GM13976 (cell line): ENCODE measurements around the gene CPM.

Source experiments
- DNase-seq: peaks from one replicate; pipeline ENCODE4 v3.0.0; 2012; ENCODE audit warnings: low spot score
- CTCF ChIP-seq: IDR thresholded peaks from 2 replicates; pipeline ENCODE4 v1.5.1; 2012; ENCODE audit warnings: borderline replicate concordance, mild to moderate bottlenecking; ENCODE audit not compliant: insufficient read depth; ENCODE audit errors: extremely low read depth, missing control alignments, control extremely low read depth
- in situ Hi-C: fragments of 300-500 bp; cut with MboI; formaldehyde crosslinking; loops from one replicate; pipeline ENCODE4 v1.12.0; 2022; ENCODE audit warnings: low sequenced_read_pairs, mixed read lengths, inconsistent platforms; ENCODE audit not compliant: unreplicated experiment

The CPM gene

DNA sequence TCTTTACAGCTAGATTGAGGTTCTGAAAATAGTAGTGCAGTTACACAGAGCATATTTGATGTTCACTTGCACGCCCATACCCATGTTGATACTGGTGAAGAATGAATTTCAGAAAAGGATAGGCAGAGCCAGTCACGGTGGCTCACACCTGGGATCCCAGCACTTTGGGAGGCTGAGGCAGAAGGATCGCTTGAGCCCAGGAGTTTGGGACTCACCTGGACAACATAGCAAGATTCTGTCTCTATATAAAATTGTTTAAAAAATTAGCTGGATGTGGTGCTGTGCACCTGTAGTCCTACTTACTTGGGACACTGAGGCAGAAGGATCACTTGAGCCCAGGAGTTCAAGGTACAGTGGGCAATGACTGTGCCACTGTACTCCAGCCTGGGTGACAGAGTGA, 68.4 kb downstream of the CPM start:
- TF ChIP-seq CTCF: no peak
- in situ Hi-C loops: loop anchor here (5.0 kb wide), 1 partner anchor 208 kb away; no protein-coding TSS in a partner anchor
- DNase-seq: no peak

GRCh38 chr12:68863886-68864454, 69.0 kb downstream of the CPM start:
- TF ChIP-seq CTCF: peak; percentile 27
- in situ Hi-C loops: loop anchor here (5.0 kb wide), 1 partner anchor 208 kb away; no protein-coding TSS in a partner anchor
- DNase-seq: peak; percentile 39

DNA sequence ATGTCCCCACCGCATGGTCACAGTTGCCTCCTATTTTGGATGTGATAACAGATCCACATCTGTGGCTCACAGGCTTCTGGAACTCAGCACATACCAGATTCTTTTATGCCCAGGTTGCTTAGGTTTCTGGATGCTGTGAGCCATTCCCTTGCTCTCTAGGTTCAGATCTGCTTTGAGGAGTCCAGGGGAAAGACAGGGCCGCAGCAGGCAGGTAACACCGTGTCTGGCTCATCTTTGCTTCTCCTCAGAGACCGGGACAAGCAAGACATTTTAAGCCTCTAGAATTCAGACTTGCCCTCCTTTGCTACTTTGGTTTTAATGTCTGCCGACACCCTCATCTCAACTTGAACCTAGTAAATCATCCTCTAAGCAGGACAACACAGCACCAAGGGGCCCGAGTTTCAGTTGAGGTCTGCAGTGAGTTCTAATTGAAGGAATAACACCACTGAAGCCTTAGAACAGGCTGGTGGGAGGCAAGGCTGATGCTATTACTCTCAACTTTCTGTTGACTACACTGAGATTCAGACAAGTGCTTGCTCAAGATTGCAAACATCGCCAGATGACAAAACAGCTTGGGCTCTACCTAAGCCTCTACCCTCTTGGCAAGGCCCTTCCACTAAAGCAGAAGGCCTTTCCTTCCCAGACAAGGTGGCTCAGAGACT, 69.7 kb downstream of the CPM start:
- TF ChIP-seq CTCF: no peak
- no peak for DNase-seq
- in situ Hi-C loops: loop anchor here (5.0 kb wide), 1 partner anchor 209 kb away; no protein-coding TSS in a partner anchor

- DNase-seq: no peak
- in situ Hi-C loops: loop anchor here (5.0 kb wide), 1 partner anchor 210 kb away; no protein-coding TSS in a partner anchor
- no peak for TF ChIP-seq CTCF
Observed at GRCh38 chr12:68861890-68862289, 71.1 kb downstream of the CPM start.

GRCh38 chr12:68856510-68856909, 76.5 kb downstream of the CPM start:
- TF ChIP-seq CTCF: no peak
- in situ Hi-C loops: no loop called here
- DNase-seq: no peak

GRCh38 chr12:68855771-68856170, 77.2 kb downstream of the CPM start:
- in situ Hi-C loops: no loop called here
- no peak for DNase-seq
- TF ChIP-seq CTCF: no peak

DNA sequence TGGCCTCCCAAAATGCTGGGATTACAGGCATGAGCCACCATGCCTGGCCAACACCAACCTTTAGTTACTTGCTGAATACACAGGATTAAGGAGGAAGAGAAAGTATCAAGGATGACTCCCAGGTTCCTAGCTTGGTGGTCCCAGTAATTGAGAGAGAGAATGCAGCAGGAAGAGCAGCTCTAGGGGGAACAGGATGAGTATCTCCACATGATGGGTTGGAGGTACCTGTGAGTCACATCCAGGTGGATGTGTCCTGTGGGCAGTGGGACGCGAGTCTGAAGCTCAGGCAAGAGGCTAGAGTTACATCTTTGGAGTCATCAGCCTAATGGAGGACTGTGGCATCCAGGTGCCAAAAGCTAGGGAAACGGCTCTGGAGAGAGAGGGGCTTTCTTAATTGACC, 77.9 kb downstream of the CPM start:
- no peak for TF ChIP-seq CTCF
- DNase-seq: no peak
- in situ Hi-C loops: no loop called here
